Esophagus muscularis mucosa (tissue), 4 donors: Measurements from ENCODE around the gene KIF23. TPM values are rescaled to one million over a fixed set of nuclear protein-coding genes. Genes with fewer than 3 reads are reported as not detected.

Experiments
- DNase-seq: peaks from one replicate; pipeline ENCODE4 v3.0.0-alpha.2; 2017; ENCODE audit errors: extremely low spot score
- H3K27ac ChIP-seq, 4 donors: fragments of 200-600 bp; sonication (generic); replicated peaks in 1 of 4; 1 replicate in 3 of 4; 2 replicates in 1 of 4; pipeline ENCODE4 v1.5.1; 2016 to 2019; ENCODE audit warnings: mild to moderate bottlenecking in 1 of 4
- H3K27me3 ChIP-seq, 4 donors: fragments of 200-600 bp; sonication (generic); one replicate each; pipeline versions ENCODE4 v1.5.1 to v1.6.0; 2016 to 2019
- H3K36me3 ChIP-seq, 4 donors: fragments of 200-600 bp; sonication (generic); one replicate each; pipeline ENCODE4 v1.5.1; 2016 to 2019
- H3K4me1 ChIP-seq, 4 donors: fragments of 200-600 bp; sonication (generic); one replicate each; pipeline ENCODE4 v1.5.1; 2016 to 2019
- H3K4me3 ChIP-seq, 4 donors: fragments of 200-600 bp; sonication (generic); 1 replicate in 2 of 4; 2 replicates in 2 of 4; pipeline ENCODE4 v1.5.1; 2016 to 2019; ENCODE audit warnings: mild to moderate bottlenecking in 4 of 4, moderate library complexity in 1 of 4
- H3K9me3 ChIP-seq, 4 donors: fragments of 200-600 bp; sonication (generic); 1 replicate in 3 of 4; 2 replicates in 1 of 4; pipeline ENCODE4 v1.5.1; 2016 to 2019
- EP300 ChIP-seq: sonication (generic); formaldehyde crosslinking; IDR thresholded peaks from one replicate; pipeline ENCODE4 v1.6.1; 2017; ENCODE audit warnings: antibody characterized with exemption
- POLR2A ChIP-seq: fragments of 450-650 bp; IDR thresholded peaks from one replicate; pipeline ENCODE4 v1.6.1; 2017; ENCODE audit warnings: antibody characterized with exemption, moderate library complexity, mild to moderate bottlenecking, low read depth
- POLR2AphosphoS5 ChIP-seq, 2 donors: sonication (generic); formaldehyde crosslinking; IDR thresholded peaks; one replicate each; pipeline ENCODE4 v1.6.1; 2017; ENCODE audit warnings: antibody characterized with exemption in 2 of 2
- WGBS: methylation state at CpG from one replicate; pipeline ENCODE4 v1.1.5; 2018; 5-methylcytosine and 5-hydroxymethylcytosine counted together
- intact Hi-C: fragments of 100-400 bp; cut with DNase I; formaldehyde crosslinking; loops from one replicate; pipeline ENCODE4 v1.15.1; 2023
- total RNA-seq, 4 donors: library from RNA; depleted of rRNA; stranded (reverse); fragments of >200 nt; gene quantifications; one replicate each; pipeline versions ENCODE4 v1.1.0 to v1.2.1, GENCODE V29; 2016
- TF ChIP-seq, protein P1 (sequence below), 3 experiments: fragments of 200-600 bp in 2 of 3; fragments of 450-650 bp in 1 of 3; sonication (generic) in 2 of 3; IDR thresholded peaks; one replicate each; pipeline ENCODE4 v1.5.1; 2017 to 2019; ENCODE audit warnings: antibody characterized with exemption in 3 of 3, mild to moderate bottlenecking in 2 of 3, moderate library complexity in 1 of 3

KIF23 gene
- total RNA-seq, 4 donors from 2014 or later = 1.7 to 7.1 (median 4.9) TPM

DNA sequence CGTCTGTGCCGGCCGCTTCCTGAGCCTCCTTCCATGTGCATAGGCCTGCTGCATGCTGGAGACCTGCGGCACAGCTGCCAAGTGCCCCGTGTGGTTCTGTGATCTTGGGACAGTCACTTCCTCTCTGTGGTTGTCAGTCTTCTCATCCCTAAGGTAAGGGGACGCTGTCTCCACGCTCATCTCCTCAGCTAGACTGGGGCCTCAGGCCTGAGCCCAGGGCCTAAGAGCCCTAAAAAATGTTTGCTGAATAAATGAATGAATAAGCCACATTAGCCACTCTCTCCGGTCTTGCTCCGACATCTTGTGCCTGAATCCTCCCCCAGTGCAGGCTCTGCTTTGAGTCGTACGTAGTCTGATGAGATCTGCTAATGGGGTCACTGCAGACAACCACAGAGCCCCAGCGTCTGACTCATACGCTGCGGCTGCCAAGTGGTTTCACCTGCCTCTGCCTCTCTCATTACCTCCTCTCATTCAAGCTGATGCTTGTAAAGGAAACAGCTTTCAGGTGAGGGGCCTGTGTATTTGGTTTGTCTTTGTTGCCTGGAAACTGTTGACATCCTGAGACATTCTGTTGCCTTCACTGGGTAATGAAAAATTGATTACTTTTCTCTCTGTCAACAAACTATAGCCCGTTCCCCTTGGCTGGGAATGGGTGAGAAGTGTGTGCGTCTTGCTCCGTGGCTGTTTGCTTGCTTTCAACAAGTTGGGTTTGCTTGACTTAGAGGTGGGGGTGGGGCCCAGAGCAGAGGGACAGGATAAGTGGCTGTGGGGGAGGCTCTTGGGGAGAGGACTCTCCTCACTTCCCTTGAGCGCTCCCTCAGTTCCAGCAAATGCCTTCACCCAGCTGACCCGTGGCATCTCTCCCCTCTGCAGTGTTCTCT lies 54.3 kb downstream of the KIF23 start:
- Histone ChIP-seq H3K9me3 (no peaks in the 10 kb centered on the region), H3K4me1 (peaks cover 4 to 8% (median 5%) of the 10 kb centered on the region in 4 donors), H3K36me3 (no peaks in the 10 kb centered on the region), H3K27ac (no peak overlapping the region), H3K4me3 (no peak overlapping the region), H3K27me3 (no peaks in the 10 kb centered on the region)
- TF ChIP-seq POLR2A (no peak), EP300 (no peak), POLR2AphosphoS5 (IDR thresholded peaks at IDR 0.05) (no peak)
- TF ChIP-seq, protein P1, sequence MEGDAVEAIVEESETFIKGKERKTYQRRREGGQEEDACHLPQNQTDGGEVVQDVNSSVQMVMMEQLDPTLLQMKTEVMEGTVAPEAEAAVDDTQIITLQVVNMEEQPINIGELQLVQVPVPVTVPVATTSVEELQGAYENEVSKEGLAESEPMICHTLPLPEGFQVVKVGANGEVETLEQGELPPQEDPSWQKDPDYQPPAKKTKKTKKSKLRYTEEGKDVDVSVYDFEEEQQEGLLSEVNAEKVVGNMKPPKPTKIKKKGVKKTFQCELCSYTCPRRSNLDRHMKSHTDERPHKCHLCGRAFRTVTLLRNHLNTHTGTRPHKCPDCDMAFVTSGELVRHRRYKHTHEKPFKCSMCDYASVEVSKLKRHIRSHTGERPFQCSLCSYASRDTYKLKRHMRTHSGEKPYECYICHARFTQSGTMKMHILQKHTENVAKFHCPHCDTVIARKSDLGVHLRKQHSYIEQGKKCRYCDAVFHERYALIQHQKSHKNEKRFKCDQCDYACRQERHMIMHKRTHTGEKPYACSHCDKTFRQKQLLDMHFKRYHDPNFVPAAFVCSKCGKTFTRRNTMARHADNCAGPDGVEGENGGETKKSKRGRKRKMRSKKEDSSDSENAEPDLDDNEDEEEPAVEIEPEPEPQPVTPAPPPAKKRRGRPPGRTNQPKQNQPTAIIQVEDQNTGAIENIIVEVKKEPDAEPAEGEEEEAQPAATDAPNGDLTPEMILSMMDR (IDR thresholded peaks at IDR 0.05) = no peak
- intact Hi-C loops = no loop called here
- DNase-seq = no peak
- WGBS = 70% methylated on average over 18 of the region's 19 CpGs

DNA sequence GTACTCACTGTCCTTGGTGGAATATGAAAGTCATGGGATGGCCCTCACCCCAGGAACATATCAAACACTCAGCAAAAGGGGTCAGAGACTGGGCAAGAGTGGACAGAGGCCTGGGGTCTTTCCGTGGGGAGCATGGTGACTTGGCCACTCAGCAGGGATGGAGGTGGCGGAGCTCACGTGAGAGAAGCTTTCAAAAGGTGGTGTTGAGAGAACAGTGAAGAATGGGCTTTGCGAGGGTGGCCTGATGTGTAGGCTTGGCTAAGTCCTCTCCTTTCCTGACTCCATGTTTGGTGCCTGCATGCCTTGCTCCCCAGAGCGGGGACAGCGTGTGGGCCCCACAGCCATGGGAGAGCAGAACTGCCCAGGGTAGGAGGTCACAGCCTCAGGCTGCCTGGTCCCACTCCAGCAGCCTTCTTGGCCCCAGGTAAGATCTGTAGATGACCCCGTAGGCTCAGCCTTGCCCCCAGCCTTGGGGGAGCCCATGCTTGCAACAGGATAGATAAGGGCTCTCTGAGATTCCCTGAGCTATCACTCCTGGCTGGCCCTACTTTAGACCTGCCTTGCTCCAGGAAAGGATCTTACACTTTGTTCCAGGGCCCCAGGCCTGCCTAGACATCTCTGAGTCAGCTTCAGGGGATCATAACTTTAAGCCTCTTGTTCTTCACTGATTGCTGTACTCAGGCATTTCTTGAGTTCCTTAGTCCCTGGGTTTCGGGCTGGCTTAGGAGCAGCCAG lies 55.5 kb downstream of the KIF23 start:
- no peaks in the 10 kb centered on the region for H3K27me3 ChIP-seq
- DNase-seq = no peak
- 94% methylated on average over 6 of the region's 8 CpGs for WGBS
- H3K27ac ChIP-seq = no peak overlapping the region
- no peak overlapping the region for H3K4me3 ChIP-seq
- intact Hi-C loops = loop anchor here (10.0 kb wide), 1 partner anchor 895 kb away; no protein-coding TSS in a partner anchor
- no peak for TF ChIP-seq POLR2A
- TF ChIP-seq, protein P1 (IDR thresholded peaks at IDR 0.05) = no peak
- TF ChIP-seq POLR2AphosphoS5 (IDR thresholded peaks at IDR 0.05) = no peak
- no peaks in the 10 kb centered on the region for H3K9me3 ChIP-seq
- no peaks in the 10 kb centered on the region for H3K36me3 ChIP-seq
- peaks cover 0 to 4% (median 0%) of the 10 kb centered on the region in 4 donors for H3K4me1 ChIP-seq

DNA sequence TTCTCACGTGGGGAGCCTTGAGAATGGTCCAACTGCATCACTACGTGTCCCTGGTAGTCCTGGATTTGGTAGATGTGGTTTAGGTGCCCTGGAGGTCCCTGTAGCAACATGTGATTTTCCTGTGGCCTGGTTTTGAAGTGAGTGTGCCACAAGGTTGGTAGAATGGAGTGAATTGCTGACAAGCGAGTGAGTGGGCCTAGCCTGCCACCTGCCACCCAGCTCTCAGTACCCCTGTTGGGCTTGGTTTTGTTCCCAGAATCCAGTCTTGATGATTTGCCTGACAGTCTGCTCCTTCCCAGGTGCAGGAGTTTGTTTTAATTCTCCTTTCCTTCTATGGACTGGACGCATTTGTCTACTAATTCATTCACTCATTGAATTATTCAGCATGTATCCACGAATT lies 57.9 kb downstream of the KIF23 start:
- no peaks in the 10 kb centered on the region for H3K9me3 ChIP-seq
- no peak overlapping the region for H3K4me3 ChIP-seq
- TF ChIP-seq POLR2AphosphoS5 (IDR thresholded peaks at IDR 0.05) = no peak
- no peak for TF ChIP-seq POLR2A
- TF ChIP-seq, protein P1 (IDR thresholded peaks at IDR 0.05) = no peak
- TF ChIP-seq EP300 = no peak
- DNase-seq = no peak
- peaks cover 0 to 4% (median 0%) of the 10 kb centered on the region in 4 donors for H3K4me1 ChIP-seq
- intact Hi-C loops = loop anchor here (10.0 kb wide), 1 partner anchor 893 kb away; no protein-coding TSS in a partner anchor
- H3K27ac ChIP-seq = no peak overlapping the region
- 94% methylated on average over 5 of the region's 5 CpGs for WGBS
- H3K27me3 ChIP-seq = peaks cover 0 to 3% (median 0%) of the 10 kb centered on the region in 4 donors
- no peaks in the 10 kb centered on the region for H3K36me3 ChIP-seq

DNA sequence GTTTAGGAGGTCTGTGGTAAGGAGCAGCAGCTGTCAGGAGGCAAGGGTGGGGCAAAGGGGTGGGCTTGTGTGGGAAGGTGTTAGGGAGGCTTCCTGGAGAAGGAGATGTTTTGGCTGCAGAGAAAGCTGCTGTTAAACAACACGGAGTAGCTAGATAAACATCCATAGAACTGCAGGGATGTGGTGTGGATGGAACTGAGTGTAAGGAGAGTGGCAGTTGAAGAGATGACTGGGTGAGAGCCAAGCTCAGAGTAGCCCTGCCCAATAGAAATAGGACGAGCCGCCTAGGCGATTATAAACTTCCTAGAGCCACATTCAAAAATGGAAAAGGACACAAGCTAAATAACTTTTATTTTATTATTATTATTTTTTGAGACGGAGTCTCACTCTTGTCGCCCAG lies 58.4 kb downstream of the KIF23 start:
- Histone ChIP-seq H3K4me1 (peaks cover 0 to 4% (median 0%) of the 10 kb centered on the region in 4 donors), H3K36me3 (no peaks in the 10 kb centered on the region), H3K27ac (no peak overlapping the region), H3K27me3 (peaks cover 0 to 3% (median 0%) of the 10 kb centered on the region in 4 donors), H3K4me3 (no peak overlapping the region), H3K9me3 (no peaks in the 10 kb centered on the region)
- 60% methylated on average over 6 of the region's 6 CpGs for WGBS
- DNase-seq = no peak
- intact Hi-C loops = loop anchor here (10.0 kb wide), 1 partner anchor 892 kb away; no protein-coding TSS in a partner anchor
- TF ChIP-seq, protein P1 (IDR thresholded peaks at IDR 0.05) = no peak
- TF ChIP-seq EP300 (no peak), POLR2A (no peak), POLR2AphosphoS5 (IDR thresholded peaks at IDR 0.05) (no peak)
